Breast epithelium (tissue), 4 donors: ENCODE results near the gene PACSIN3. TPM values are rescaled to one million over a fixed set of nuclear protein-coding genes. Genes with fewer than 3 reads are reported as not detected.

Experiments
- DNase-seq, 2 donors: peaks; one replicate each; pipeline ENCODE4 v3.0.0-alpha.2; 2019; ENCODE audit warnings: low spot score in 2 of 2
- H3K27ac ChIP-seq, 2 donors: fragments of 200-600 bp; sonication (generic) in 1 of 2; one replicate each; pipeline ENCODE4 v1.5.1; 2016 to 2019; ENCODE audit warnings: mild to moderate bottlenecking in 1 of 2
- H3K27me3 ChIP-seq, 2 donors: fragments of 200-600 bp; sonication (generic) in 1 of 2; one replicate each; pipeline versions ENCODE4 v1.5.1 to v1.6.0; 2017 to 2019; ENCODE audit warnings: control low read depth in 1 of 2, mild to moderate bottlenecking in 1 of 2
- H3K36me3 ChIP-seq: fragments of 200-600 bp; one replicate; pipeline ENCODE4 v1.5.1; 2019
- H3K4me1 ChIP-seq, 2 donors: fragments of 200-600 bp; sonication (generic); one replicate each; pipeline ENCODE4 v1.5.1; 2016 to 2019; ENCODE audit warnings: control low read depth in 1 of 2
- H3K4me3 ChIP-seq, 3 donors: fragments of 200-600 bp; sonication (generic); 1 replicate in 2 of 3; 2 replicates in 1 of 3; pipeline ENCODE4 v1.5.1; 2016 to 2019; ENCODE audit warnings: mild to moderate bottlenecking in 3 of 3, moderate library complexity in 2 of 3
- H3K9me3 ChIP-seq, 2 donors: fragments of 200-600 bp; sonication (generic) in 1 of 2; one replicate each; pipeline ENCODE4 v1.5.1; 2016 to 2019; ENCODE audit warnings: control low read depth in 1 of 2
- POLR2A ChIP-seq: fragments of 450-650 bp; IDR thresholded peaks from one replicate; pipeline ENCODE4 v1.6.1; 2016; ENCODE audit warnings: antibody characterized with exemption, mild to moderate bottlenecking, moderate library complexity
- POLR2AphosphoS5 ChIP-seq, 3 donors: sonication (generic); formaldehyde crosslinking; IDR thresholded peaks; one replicate each; pipeline ENCODE4 v1.6.1; 2017; ENCODE audit warnings: antibody characterized with exemption in 3 of 3
- intact Hi-C: fragments of 100-400 bp; cut with DNase I; formaldehyde crosslinking; loops from one replicate; pipeline ENCODE4 v1.15.1; 2023; ENCODE audit warnings: low total_unique reads
- total RNA-seq, 3 donors: library from RNA; depleted of rRNA; stranded (reverse); fragments of >200 nt; gene quantifications; one replicate each; pipeline ENCODE4 v1.1.0, GENCODE V29; 2016
- TF ChIP-seq, protein P1 (sequence below), 3 donors: fragments of 450-650 bp; IDR thresholded peaks; one replicate each; pipeline ENCODE4 v1.5.1; 2016 to 2017; ENCODE audit warnings: antibody characterized with exemption in 3 of 3, mild to moderate bottlenecking in 3 of 3, moderate library complexity in 3 of 3

Gene PACSIN3
- total RNA-seq, result 10 to 100 TPM in 2 of 3 donors, 1 to 10 TPM in 1; 9.9 to 47.3 (median 33.1) TPM

DNA sequence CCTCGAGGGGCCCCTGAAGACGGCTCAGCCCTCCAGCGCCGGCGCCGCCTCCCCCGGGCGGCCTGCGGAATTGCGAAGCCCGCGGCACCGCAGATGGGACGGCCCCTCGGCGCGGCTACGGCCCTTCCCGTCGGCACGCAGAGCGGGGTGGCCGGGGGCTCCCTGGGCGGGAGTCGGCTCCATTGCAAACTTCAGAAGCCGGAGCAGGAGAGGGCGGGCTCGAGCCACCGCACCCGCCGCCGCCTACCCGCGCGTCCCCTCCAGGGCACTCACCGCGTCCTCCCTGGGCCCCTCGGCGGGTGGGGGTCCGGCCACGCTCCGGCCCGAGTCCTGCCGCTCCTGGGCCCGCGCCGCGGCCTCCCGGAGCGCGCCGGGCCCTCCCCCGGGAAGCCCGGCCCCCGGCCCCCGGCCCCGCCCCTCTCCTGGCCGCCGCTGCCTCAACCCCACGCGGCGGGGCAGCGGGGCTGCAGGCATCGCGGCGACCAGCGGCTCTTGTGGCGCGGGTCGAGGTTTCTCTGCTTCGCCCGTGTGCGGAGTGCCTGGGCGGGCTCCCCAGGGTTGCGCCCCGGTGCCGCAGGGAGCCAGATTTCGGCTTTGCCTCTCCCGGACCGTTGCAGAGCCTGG lies at the start of gene PACSIN3:
Gene PACSIN3, minus strand, starts transcription at position 359 of the 624 bp plus-strand sequence. CDS start 3,707 bp downstream, outside the sequence.
- no peak for DNase-seq
- H3K4me3 ChIP-seq, result peak within 1 kb of the TSS; percentile 61 to 95 (median 86)
- H3K36me3 ChIP-seq, result no peaks in the 10 kb centered on the region
- peak in 1 of 3 donors; percentile 18 for TF ChIP-seq POLR2AphosphoS5 (IDR thresholded peaks at IDR 0.05)
- TF ChIP-seq, protein P1, sequence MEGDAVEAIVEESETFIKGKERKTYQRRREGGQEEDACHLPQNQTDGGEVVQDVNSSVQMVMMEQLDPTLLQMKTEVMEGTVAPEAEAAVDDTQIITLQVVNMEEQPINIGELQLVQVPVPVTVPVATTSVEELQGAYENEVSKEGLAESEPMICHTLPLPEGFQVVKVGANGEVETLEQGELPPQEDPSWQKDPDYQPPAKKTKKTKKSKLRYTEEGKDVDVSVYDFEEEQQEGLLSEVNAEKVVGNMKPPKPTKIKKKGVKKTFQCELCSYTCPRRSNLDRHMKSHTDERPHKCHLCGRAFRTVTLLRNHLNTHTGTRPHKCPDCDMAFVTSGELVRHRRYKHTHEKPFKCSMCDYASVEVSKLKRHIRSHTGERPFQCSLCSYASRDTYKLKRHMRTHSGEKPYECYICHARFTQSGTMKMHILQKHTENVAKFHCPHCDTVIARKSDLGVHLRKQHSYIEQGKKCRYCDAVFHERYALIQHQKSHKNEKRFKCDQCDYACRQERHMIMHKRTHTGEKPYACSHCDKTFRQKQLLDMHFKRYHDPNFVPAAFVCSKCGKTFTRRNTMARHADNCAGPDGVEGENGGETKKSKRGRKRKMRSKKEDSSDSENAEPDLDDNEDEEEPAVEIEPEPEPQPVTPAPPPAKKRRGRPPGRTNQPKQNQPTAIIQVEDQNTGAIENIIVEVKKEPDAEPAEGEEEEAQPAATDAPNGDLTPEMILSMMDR (IDR thresholded peaks at IDR 0.05), result no peak
- no peaks in the 10 kb centered on the region for H3K9me3 ChIP-seq
- peak within 1 kb of the TSS; percentile 89 to 91 for H3K27ac ChIP-seq
- peaks cover 4 to 10% of the 10 kb centered on the region in 2 donors for H3K4me1 ChIP-seq
- intact Hi-C loops, result loop anchor here (2.0 to 10.0 kb wide), 3 partner anchors 31 to 169 kb away; partner anchors contain the start of genes MYBPC3 and NR1H3
- no peaks in the 10 kb centered on the region for H3K27me3 ChIP-seq

DNA sequence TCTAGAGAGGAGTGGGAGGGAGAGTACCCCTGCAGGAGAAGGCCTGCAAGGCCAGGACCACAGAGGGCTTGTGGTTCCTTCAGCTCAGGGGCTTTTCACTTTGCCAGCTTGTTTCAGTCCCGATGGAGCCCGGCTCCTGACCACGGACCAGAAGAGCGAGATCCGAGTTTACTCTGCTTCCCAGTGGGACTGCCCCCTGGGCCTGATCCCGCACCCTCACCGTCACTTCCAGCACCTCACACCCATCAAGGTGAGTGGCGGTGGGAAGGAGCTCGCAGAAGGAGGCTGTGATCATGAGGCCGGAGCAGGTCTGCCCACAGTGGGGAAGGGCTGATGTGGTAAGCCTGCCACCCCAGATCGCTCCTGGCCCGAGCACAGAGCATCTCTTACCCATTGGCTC lies 48.9 kb upstream of the PACSIN3 start:
- intact Hi-C loops, result no loop called here
- no peak for DNase-seq
- no peaks in the 10 kb centered on the region for H3K36me3 ChIP-seq
- no peaks in the 10 kb centered on the region for H3K27me3 ChIP-seq
- peak overlapping the region in 1 of 3 donors; percentile 54 for H3K4me3 ChIP-seq
- no peaks in the 10 kb centered on the region for H3K4me1 ChIP-seq
- TF ChIP-seq POLR2A (no peak), POLR2AphosphoS5 (IDR thresholded peaks at IDR 0.05) (no peak)
- TF ChIP-seq, protein P1 (IDR thresholded peaks at IDR 0.05), result no peak
- H3K9me3 ChIP-seq, result no peaks in the 10 kb centered on the region
- H3K27ac ChIP-seq, result peak overlapping the region; percentile 54 to 76

DNA sequence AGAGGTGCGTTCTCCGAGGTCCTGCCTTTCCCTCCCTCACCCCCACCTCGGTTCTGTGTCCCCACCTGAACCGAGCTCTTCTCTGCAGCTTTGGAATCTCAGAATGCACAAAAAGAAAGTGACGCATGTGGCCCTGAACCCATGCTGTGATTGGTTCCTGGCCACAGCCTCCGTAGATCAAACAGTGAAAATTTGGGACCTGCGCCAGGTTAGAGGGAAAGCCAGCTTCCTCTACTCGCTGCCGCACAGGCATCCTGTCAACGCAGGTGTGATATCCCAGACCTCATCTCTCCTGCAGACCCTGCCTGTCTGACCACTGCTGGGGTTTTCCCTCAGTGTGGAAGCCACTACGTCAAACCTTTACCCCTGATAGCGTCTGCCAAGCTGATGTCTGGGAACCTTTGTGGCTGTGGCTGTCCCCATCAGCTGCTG lies 48.5 kb upstream of the PACSIN3 start:
- TF ChIP-seq POLR2A (no peak), POLR2AphosphoS5 (IDR thresholded peaks at IDR 0.05) (no peak)
- TF ChIP-seq, protein P1 (IDR thresholded peaks at IDR 0.05), result no peak
- H3K4me3 ChIP-seq, result peak overlapping the region in 2 of 3 donors; percentile 17 to 54
- no peaks in the 10 kb centered on the region for H3K27me3 ChIP-seq
- no peaks in the 10 kb centered on the region for H3K4me1 ChIP-seq
- peak overlapping the region; percentile 54 to 76 for H3K27ac ChIP-seq
- intact Hi-C loops, result no loop called here
- DNase-seq, result peak; percentile 42 to 66
- H3K36me3 ChIP-seq, result no peaks in the 10 kb centered on the region
- H3K9me3 ChIP-seq, result no peaks in the 10 kb centered on the region

DNA sequence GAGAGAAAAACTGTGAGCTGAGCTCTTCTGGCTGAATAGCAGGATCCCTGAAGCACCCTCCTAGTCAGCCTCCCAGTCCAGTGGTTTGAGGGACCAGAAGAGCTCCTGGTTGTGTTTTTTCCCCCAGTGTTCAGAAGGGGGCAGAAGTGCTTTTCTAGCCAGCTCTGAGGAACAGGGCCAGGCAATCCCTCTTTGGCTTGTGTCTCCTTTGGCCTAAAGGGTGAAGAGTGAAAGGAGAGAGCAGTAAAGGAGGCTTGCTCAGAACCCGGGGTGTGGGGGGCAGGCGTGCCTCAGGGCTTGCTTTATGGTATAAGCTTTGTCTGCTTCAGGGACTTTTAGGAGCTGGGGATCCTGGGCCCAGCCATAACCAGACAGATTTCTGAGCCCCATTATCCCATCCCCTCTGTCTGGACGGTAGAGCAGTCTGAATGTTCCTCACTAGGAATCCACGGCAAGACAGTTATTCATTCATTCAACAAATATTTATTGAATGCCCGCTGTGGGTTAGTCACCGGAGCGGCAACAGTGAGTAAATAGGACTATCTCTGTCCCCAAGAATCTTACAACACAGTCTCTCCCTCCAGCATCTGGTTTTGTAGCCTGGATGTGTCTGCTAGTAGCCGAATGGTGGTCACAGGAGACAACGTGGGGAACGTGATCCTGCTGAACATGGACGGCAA lies 47.9 kb upstream of the PACSIN3 start:
- Histone ChIP-seq H3K9me3 (no peaks in the 10 kb centered on the region), H3K4me1 (no peaks in the 10 kb centered on the region), H3K27me3 (no peaks in the 10 kb centered on the region), H3K4me3 (peak overlapping the region in 2 of 3 donors; percentile 17 to 54), H3K27ac (peak overlapping the region; percentile 54 to 76), H3K36me3 (no peaks in the 10 kb centered on the region)
- intact Hi-C loops, result no loop called here
- DNase-seq, result no peak
- TF ChIP-seq, protein P1 (IDR thresholded peaks at IDR 0.05), result no peak
- TF ChIP-seq POLR2AphosphoS5 (IDR thresholded peaks at IDR 0.05), result no peak
- no peak for TF ChIP-seq POLR2A

DNA sequence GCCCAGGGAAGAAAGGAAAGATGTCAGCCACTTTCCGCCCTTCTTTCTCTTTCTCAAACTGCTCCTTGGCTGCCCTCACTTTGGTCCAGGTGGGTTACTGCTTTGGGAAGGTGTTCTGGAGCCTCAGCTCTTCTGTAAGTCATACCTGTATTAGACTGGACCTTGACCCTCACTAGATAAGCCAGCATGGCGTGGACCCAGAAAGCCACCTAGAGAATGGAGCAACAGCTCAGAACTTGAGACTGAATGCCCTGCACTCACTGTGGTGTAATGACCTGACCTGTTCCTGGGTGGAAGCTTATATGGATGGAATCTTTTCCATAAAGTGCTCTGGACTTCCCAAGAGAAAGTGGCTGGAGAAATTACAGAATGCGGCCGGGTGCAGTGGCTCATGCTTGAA lies 46.8 kb upstream of the PACSIN3 start:
- intact Hi-C loops, result no loop called here
- no peaks in the 10 kb centered on the region for H3K4me1 ChIP-seq
- no peak for DNase-seq
- no peak for TF ChIP-seq POLR2AphosphoS5 (IDR thresholded peaks at IDR 0.05)
- TF ChIP-seq, protein P1 (IDR thresholded peaks at IDR 0.05), result no peak
- TF ChIP-seq POLR2A, result no peak
- no peak overlapping the region for H3K4me3 ChIP-seq
- no peaks in the 10 kb centered on the region for H3K27me3 ChIP-seq
- no peaks in the 10 kb centered on the region for H3K36me3 ChIP-seq
- no peaks in the 10 kb centered on the region for H3K9me3 ChIP-seq
- H3K27ac ChIP-seq, result no peak overlapping the region
